ENCODE measurements around the gene GBGT1.

The GBGT1 gene

DNA sequence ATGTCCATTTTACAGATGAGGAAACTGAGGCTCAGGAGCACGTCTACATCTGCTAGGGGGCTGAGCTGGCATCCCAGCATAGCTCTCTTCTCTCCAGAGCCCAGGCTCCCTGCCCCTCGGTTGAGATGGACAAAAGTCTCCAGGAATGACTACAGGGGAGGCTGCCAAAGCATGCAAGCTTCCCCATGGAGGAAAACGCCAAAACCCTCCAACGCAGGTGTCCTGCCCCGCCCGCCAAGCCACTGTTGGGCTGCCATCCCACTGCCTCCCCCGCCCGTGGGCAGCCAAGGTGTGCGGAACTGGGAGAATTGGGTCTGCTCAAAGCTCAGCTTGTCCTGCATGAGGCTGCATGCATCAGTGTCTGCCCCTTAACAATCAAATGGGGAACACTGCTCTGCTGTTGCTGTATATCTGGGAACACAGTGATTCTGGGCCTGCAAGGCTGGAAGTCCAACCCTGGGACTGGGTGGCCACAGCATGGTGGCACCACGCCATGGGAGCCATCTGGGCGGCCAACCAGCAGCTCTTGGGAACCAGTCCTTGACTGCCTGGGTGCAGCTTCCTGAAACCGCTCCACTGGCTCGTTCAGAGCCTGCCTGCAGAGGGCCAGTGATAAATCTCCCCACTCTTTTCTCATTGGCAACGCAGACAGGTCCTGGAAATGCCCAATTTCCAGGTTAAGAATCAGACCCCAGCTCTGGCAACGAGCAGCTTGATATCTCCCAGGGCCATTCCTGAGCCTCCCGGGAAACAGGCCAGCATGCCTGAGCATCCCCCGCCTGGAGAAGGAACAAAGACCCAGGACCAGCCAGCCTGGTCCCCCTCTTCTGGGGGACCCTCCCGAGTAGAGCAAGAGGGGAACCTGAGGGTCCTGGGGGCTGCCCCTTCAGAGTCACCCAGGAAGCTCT, 46.2 kb downstream of the GBGT1 start:
- Mint-ChIP-seq H3K4me3 (no peak overlapping the region), H3K27ac (no peak overlapping the region), H3K4me1 (peaks cover 77% of the 10 kb centered on the region), H3K36me3 (ENCODE audit: low read depth) (no peaks in the 10 kb centered on the region), H3K9me3 (no peaks in the 10 kb centered on the region), H3K27me3 (ENCODE audit: low read depth, poor library complexity) (no peaks in the 10 kb centered on the region)
- no peak for DNase-seq
- TF ChIP-seq, protein P1, sequence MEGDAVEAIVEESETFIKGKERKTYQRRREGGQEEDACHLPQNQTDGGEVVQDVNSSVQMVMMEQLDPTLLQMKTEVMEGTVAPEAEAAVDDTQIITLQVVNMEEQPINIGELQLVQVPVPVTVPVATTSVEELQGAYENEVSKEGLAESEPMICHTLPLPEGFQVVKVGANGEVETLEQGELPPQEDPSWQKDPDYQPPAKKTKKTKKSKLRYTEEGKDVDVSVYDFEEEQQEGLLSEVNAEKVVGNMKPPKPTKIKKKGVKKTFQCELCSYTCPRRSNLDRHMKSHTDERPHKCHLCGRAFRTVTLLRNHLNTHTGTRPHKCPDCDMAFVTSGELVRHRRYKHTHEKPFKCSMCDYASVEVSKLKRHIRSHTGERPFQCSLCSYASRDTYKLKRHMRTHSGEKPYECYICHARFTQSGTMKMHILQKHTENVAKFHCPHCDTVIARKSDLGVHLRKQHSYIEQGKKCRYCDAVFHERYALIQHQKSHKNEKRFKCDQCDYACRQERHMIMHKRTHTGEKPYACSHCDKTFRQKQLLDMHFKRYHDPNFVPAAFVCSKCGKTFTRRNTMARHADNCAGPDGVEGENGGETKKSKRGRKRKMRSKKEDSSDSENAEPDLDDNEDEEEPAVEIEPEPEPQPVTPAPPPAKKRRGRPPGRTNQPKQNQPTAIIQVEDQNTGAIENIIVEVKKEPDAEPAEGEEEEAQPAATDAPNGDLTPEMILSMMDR (IDR thresholded peaks at IDR 0.05), result no peak

- TF ChIP-seq, protein P1 (IDR thresholded peaks at IDR 0.05), result no peak
- Mint-ChIP-seq H3K36me3 (ENCODE audit: low read depth) (no peaks in the 10 kb centered on the region), H3K27me3 (ENCODE audit: low read depth, poor library complexity) (no peaks in the 10 kb centered on the region), H3K4me1 (peaks cover 68% of the 10 kb centered on the region), H3K27ac (no peak overlapping the region), H3K9me3 (no peaks in the 10 kb centered on the region), H3K4me3 (no peak overlapping the region)
- no peak for DNase-seq
Measured at GRCh38 chr9:133116346-133117231, 47.1 kb downstream of the GBGT1 start.

DNA sequence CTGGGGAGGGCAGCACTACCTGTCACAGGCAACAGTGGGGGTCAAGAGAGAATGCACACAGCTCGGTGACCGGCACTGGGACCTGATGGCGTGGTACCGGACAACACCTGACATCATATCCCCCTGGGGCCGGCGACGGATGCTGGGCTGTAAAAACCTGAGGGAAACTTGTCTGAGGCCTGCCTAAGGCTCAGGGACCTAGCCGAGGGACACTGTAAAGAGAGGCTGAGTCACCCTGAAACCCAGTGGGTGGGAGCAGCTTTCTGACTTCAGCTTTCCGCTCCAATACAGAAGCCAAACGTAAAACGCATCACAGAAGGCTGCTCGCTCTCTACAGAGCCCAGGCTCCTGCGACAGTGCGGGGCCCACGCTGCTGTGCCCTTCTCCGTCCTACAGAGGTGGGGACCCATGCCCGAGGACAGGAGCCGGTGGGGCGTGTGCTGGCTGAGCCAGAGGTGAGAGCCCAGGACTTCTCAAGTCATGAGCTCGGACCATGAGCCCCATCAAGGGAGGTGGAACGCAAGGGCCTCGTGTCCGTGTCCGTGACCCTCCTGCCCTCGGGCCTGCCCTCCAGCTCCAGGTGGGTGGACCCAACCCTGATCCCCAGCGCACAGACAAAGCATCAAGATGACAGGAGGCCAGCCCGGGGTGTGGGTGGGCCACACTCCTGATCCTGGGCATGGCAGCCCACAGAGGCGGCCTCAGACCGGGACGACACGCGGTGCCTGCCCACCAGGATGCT, 47.9 kb downstream of the GBGT1 start:
- Mint-ChIP-seq H3K27ac (no peak overlapping the region), H3K27me3 (ENCODE audit: low read depth, poor library complexity) (no peaks in the 10 kb centered on the region), H3K4me1 (peaks cover 65% of the 10 kb centered on the region), H3K36me3 (ENCODE audit: low read depth) (no peaks in the 10 kb centered on the region), H3K4me3 (no peak overlapping the region), H3K9me3 (no peaks in the 10 kb centered on the region)
- TF ChIP-seq, protein P1 (IDR thresholded peaks at IDR 0.05), result no peak
- DNase-seq, result no peak

DNA sequence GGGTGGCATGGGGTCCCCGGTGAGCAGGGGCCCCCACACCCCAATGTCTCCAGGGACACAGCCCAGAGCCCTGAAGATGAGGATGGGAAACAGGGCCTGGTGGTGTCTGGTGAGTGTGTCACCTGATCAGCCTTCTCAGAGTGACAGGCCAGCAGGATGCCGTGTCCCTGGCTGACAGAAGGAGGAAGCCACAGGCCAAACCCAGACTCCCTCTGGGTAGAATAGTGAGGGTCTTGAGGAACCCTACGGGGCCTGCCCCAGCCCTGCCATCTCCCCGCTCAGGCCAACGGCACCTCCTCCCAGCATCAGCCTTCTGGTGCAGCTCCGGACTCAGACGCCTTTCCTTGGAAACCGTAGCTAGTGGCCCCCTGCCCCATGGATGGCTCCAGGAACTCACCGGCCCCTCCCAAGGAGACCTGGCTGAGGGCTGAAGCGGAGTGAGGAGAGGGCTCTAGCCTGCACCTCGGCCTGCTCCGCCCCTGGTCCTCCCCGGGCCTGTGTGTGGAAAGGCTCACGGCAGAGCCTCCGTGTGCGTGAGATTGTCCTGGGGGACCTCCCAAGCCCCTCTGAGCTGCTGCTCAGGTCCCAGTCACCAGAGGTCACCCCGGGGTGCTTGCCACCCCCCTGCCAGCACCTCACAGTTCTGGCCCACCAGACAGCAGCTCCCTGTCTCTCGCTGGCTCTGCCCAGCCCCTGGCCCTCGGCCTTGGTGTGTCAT, 48.7 kb downstream of the GBGT1 start:
- DNase-seq, result no peak
- H3K4me3 Mint-ChIP-seq, result no peak overlapping the region
- peaks cover 4% of the 10 kb centered on the region for H3K36me3 Mint-ChIP-seq (ENCODE audit: low read depth)
- TF ChIP-seq, protein P1 (IDR thresholded peaks at IDR 0.05), result no peak
- no peaks in the 10 kb centered on the region for H3K9me3 Mint-ChIP-seq
- no peaks in the 10 kb centered on the region for H3K27me3 Mint-ChIP-seq (ENCODE audit: low read depth, poor library complexity)
- H3K27ac Mint-ChIP-seq, result no peak overlapping the region
- H3K4me1 Mint-ChIP-seq, result peaks cover 61% of the 10 kb centered on the region
